ENCODE results near the gene ARSJ.
A peak's percentile ranks its signal among the peaks of the same experiment; 100 is the strongest.

DNA sequence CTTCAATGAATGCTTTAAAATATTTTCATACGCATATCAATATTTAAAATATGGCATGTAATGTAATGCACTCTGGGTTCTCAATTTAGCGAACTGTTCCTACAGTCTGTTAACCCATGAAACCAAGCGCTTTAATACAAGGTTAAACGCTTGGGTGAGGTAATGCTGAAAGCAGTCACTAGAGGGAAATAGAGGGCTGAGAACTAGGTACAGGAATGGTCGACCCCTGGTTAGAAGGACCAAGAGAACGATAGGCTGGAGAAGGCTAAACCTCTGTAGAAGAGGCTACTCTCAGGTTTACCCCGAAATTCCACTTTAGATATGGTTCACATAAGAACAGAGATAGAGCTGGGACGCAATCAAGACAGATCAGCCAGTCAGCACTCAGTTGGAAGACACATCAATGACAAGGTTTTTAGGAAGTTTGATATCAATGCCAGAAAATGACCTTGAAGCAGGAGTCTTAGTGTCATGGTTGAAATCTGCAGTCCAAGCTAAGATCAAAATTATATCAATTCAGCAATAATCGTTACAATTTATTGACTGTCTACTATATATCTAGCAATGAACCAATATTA lies 26.9 kb downstream of the ARSJ start:
- TF ChIP-seq, protein P1, sequence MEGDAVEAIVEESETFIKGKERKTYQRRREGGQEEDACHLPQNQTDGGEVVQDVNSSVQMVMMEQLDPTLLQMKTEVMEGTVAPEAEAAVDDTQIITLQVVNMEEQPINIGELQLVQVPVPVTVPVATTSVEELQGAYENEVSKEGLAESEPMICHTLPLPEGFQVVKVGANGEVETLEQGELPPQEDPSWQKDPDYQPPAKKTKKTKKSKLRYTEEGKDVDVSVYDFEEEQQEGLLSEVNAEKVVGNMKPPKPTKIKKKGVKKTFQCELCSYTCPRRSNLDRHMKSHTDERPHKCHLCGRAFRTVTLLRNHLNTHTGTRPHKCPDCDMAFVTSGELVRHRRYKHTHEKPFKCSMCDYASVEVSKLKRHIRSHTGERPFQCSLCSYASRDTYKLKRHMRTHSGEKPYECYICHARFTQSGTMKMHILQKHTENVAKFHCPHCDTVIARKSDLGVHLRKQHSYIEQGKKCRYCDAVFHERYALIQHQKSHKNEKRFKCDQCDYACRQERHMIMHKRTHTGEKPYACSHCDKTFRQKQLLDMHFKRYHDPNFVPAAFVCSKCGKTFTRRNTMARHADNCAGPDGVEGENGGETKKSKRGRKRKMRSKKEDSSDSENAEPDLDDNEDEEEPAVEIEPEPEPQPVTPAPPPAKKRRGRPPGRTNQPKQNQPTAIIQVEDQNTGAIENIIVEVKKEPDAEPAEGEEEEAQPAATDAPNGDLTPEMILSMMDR (IDR thresholded peaks at IDR 0.05): peak; percentile 57 to 66 (median 64)
- TF ChIP-seq POLR2A (IDR thresholded peaks at IDR 0.05): no peak

All from uterus (tissue), 2 donors.